ENCODE results near the gene GRIN2A. TPM values are rescaled to one million over a fixed set of nuclear protein-coding genes. Genes with fewer than 3 reads are reported as not detected.

Gene GRIN2A
- total and polyA plus RNA-seq, 10 donors, result under 0.01 to 0.10 (median 0.03) TPM; not detected in 7

DNA sequence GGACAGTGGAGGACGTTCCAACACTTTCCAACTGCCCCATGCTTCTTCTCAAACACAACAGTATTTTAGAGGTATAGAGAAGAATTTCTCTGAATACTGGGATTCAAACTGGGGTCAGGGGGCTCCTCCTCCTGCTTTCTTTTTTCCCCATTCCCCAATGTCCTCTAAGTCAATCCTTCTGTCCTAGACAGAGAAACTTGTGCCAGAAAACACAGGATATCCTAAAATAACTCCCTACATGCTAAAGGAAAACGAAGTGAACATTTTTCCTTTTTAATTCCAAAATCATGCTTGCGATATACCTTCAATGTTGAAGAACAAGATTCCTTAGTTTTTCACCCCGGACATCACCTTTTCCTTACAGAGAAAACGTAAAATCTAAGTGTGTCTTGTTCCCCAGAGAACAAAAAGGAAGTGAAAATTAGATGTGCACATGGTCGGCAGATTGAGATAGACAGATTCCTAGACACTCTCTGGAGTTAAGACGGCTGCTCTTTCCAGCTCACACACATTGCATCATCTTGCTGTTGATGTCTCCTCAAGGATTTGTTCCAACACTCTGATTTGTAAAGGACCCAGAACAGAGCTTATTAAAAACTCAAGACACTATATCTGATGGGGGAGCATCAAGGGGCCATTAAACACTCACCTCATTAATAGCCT, 228.2 kb downstream of the GRIN2A start:
- no peak overlapping the region for H3K4me3 ChIP-seq
- no peak for TF ChIP-seq POLR2A (IDR thresholded peaks at IDR 0.05)
- no peak for TF ChIP-seq POLR2AphosphoS5 (IDR thresholded peaks at IDR 0.05)
- TF ChIP-seq, protein P1, sequence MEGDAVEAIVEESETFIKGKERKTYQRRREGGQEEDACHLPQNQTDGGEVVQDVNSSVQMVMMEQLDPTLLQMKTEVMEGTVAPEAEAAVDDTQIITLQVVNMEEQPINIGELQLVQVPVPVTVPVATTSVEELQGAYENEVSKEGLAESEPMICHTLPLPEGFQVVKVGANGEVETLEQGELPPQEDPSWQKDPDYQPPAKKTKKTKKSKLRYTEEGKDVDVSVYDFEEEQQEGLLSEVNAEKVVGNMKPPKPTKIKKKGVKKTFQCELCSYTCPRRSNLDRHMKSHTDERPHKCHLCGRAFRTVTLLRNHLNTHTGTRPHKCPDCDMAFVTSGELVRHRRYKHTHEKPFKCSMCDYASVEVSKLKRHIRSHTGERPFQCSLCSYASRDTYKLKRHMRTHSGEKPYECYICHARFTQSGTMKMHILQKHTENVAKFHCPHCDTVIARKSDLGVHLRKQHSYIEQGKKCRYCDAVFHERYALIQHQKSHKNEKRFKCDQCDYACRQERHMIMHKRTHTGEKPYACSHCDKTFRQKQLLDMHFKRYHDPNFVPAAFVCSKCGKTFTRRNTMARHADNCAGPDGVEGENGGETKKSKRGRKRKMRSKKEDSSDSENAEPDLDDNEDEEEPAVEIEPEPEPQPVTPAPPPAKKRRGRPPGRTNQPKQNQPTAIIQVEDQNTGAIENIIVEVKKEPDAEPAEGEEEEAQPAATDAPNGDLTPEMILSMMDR (IDR thresholded peaks at IDR 0.05 in 8 of 11, conservative IDR thresholded peaks at IDR 0.05 in 3 of 11), result no peak
- intact Hi-C loops (cut with DNase I; ENCODE audit: low total_unique reads), result no loop called here
- H3K9me3 ChIP-seq, result no peaks in the 10 kb centered on the region
- WGBS, 5 donors, result 40 to 54% (median 46%) methylated on average over 7 of the region's 7 CpGs
- H3K36me3 ChIP-seq, result no peaks in the 10 kb centered on the region
- H3K27ac ChIP-seq, result no peak overlapping the region
- H3K4me1 ChIP-seq, result no peaks in the 10 kb centered on the region
- DNase-seq, result no peak
- H3K27me3 ChIP-seq (replicated peaks in 1 of 7), result peaks cover 0 to 18% (median 0%) of the 10 kb centered on the region in 7 donors

DNA sequence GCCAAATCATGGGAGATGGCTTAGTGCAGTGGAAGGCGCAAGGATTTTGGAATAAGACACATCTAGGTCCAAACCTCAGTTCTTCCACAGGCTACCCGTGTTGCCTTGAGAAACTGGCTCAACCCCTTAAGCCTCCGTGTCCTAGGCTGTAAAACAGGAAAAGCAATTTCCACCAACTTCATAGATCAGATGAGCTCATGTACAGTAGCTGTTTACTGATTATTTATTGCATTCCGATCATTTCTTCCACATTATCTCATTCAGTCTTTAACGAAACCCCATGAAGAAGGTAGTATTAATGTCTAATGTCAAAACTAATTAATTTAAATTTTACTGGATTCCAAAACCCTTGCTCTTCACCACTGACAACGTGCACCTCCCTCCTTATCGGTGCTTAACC, 231.6 kb downstream of the GRIN2A start:
- Histone ChIP-seq H3K27me3 (replicated peaks in 1 of 7) (peaks cover 0 to 17% (median 0%) of the 10 kb centered on the region in 7 donors), H3K4me1 (no peaks in the 10 kb centered on the region), H3K9me3 (no peaks in the 10 kb centered on the region), H3K36me3 (no peaks in the 10 kb centered on the region), H3K4me3 (no peak overlapping the region), H3K27ac (no peak overlapping the region)
- TF ChIP-seq POLR2A (IDR thresholded peaks at IDR 0.05) (no peak), POLR2AphosphoS5 (IDR thresholded peaks at IDR 0.05) (no peak)
- TF ChIP-seq, protein P1 (IDR thresholded peaks at IDR 0.05 in 8 of 11, conservative IDR thresholded peaks at IDR 0.05 in 3 of 11), result no peak
- 73 to 81% (median 78%) methylated on average over 7 of the region's 7 CpGs for WGBS, 5 donors
- no peak for DNase-seq
- intact Hi-C loops (cut with DNase I; ENCODE audit: low total_unique reads), result no loop called here

DNA sequence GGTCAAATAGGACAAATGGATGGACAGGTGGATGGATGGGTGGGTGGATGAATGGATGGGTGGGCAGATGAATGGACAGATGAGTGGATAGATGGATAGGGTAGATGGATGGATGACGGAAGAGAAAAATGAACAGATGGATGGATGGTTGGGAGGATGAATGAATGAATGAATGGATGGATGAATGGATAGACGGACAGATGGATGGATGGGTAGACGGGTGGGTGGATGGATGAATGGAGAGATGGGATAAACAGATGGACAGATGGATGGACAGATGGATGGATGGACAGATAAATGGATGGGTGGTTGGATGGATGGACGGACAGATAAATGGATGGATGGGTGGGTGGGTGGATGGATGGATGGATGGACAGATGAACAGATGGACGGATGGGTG, 232.8 kb downstream of the GRIN2A start:
- Histone ChIP-seq H3K4me3 (no peak overlapping the region), H3K27me3 (replicated peaks in 1 of 7) (peaks cover 0 to 17% (median 0%) of the 10 kb centered on the region in 7 donors), H3K4me1 (no peaks in the 10 kb centered on the region), H3K9me3 (no peaks in the 10 kb centered on the region), H3K27ac (no peak overlapping the region), H3K36me3 (no peaks in the 10 kb centered on the region)
- WGBS, 5 donors, result 84 to 91% (median 84%) methylated on average over 5 of the region's 5 CpGs
- intact Hi-C loops (cut with DNase I; ENCODE audit: low total_unique reads), result no loop called here
- TF ChIP-seq, protein P1 (IDR thresholded peaks at IDR 0.05 in 8 of 11, conservative IDR thresholded peaks at IDR 0.05 in 3 of 11), result no peak
- TF ChIP-seq POLR2AphosphoS5 (IDR thresholded peaks at IDR 0.05), result no peak
- no peak for TF ChIP-seq POLR2A (IDR thresholded peaks at IDR 0.05)
- no peak for DNase-seq

DNA sequence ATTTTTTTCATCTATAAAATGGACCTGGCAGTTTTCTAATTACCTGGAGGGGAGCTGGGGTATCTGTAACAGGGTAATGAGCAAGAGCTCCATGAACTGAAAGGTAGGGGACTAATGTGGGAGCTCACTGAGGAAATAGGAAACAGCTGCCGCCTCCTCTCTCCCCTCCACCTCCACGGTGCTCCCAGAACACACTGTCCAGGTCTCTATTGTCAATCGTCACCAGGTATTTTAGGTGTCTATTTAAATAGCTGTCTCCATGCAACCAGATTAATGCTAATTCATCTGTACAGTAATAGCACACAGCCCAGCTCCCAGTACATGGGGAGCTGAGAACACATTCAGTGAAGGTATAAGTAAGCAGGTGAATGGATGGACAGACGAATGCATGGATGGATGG, 233.3 kb downstream of the GRIN2A start:
- 74 to 86% (median 80%) methylated on average over 4 of the region's 4 CpGs for WGBS, 5 donors
- no peak overlapping the region for H3K27ac ChIP-seq
- no peak overlapping the region for H3K4me3 ChIP-seq
- no peaks in the 10 kb centered on the region for H3K9me3 ChIP-seq
- H3K27me3 ChIP-seq (replicated peaks in 1 of 7), result peaks cover 0 to 17% (median 0%) of the 10 kb centered on the region in 7 donors
- intact Hi-C loops (cut with DNase I; ENCODE audit: low total_unique reads), result no loop called here
- no peaks in the 10 kb centered on the region for H3K4me1 ChIP-seq
- TF ChIP-seq POLR2A (IDR thresholded peaks at IDR 0.05), result no peak
- TF ChIP-seq POLR2AphosphoS5 (IDR thresholded peaks at IDR 0.05), result no peak
- TF ChIP-seq, protein P1 (IDR thresholded peaks at IDR 0.05 in 8 of 11, conservative IDR thresholded peaks at IDR 0.05 in 3 of 11), result no peak
- DNase-seq, result no peak
- H3K36me3 ChIP-seq, result no peaks in the 10 kb centered on the region

All from spleen (tissue), 11 donors.